Caco-2 (cell line): ENCODE measurements around the gene CTLA4. TPM values are rescaled to one million over a fixed set of nuclear protein-coding genes. Genes with fewer than 3 reads are reported as not detected.

Experiments used
- BruUV-seq: library from RNA; stranded (reverse); fragments of 400-500 nt; replicated peaks from 2 replicates; lab custom pipeline; 2021; lab: Mats Ljungman, UMichigan
- CTCF ChIA-PET: fragments of 300-600 bp; sonication (Branson Sonifier 250); formaldehyde crosslinking; loops from one replicate; lab custom pipeline; 2022; ENCODE audit warnings: antibody characterized with exemption; lab: Charles Lee
- POLR2A ChIA-PET: fragments of 300-600 bp; sonication (Branson Sonifier 250); formaldehyde crosslinking; loops from one replicate; lab custom pipeline; 2022; ENCODE audit warnings: antibody characterized with exemption; lab: Charles Lee
- DNase-seq, 2 experiments: peaks; one replicate each; pipeline versions ENCODE4 v3.0.0 to v3.0.0-alpha.2; 2020 to 2022
- H3K27me3 ChIP-seq: replicated peaks from 2 replicates; pipeline ENCODE4 v1.6.0; 2011; ENCODE audit warnings: low read length; ENCODE audit not compliant: control insufficient read depth, insufficient read depth
- H3K36me3 ChIP-seq: 2 replicates; pipeline ENCODE4 v1.5.1; 2011; ENCODE audit warnings: low read length; ENCODE audit not compliant: control insufficient read depth, insufficient read depth
- H3K4me1 ChIP-seq: fragments of 250-450 bp; sonication (Bioruptor Pico); 2 replicates; pipeline ENCODE4 v1.5.1; 2020; ENCODE audit warnings: mild to moderate bottlenecking
- H3K4me3 ChIP-seq: 2 replicates; pipeline ENCODE4 v1.5.1; 2011; ENCODE audit warnings: low read depth, mild to moderate bottlenecking, control low read depth, low read length
- H3K9me3 ChIP-seq: fragments of 250-450 bp; sonication (Bioruptor Pico); 2 replicates; pipeline ENCODE4 v1.5.1; 2020; ENCODE audit warnings: mild to moderate bottlenecking, moderate library complexity
- H3K27ac Mint-ChIP-seq: one replicate; pipeline ENCODE4 v1.8.0; 2022; ENCODE audit warnings: mixed read lengths; ENCODE audit not compliant: unreplicated experiment
- H3K27me3 Mint-ChIP-seq: one replicate; pipeline ENCODE4 v1.8.0; 2022; ENCODE audit warnings: mixed read lengths; ENCODE audit not compliant: insufficient read depth, unreplicated experiment
- H3K36me3 Mint-ChIP-seq: one replicate; pipeline ENCODE4 v1.8.0; 2022; ENCODE audit warnings: mild to moderate bottlenecking, mixed read lengths; ENCODE audit not compliant: insufficient read depth, unreplicated experiment
- H3K4me1 Mint-ChIP-seq: one replicate; pipeline ENCODE4 v1.8.0; 2022; ENCODE audit warnings: low read depth, mixed read lengths; ENCODE audit not compliant: unreplicated experiment
- H3K4me3 Mint-ChIP-seq: one replicate; pipeline ENCODE4 v1.8.0; 2022; ENCODE audit warnings: mild to moderate bottlenecking, moderate library complexity, mixed read lengths; ENCODE audit not compliant: unreplicated experiment
- H3K9me3 Mint-ChIP-seq: one replicate; pipeline ENCODE4 v1.8.0; 2022; ENCODE audit warnings: mixed read lengths; ENCODE audit not compliant: unreplicated experiment
- CTCF ChIP-seq, 2 experiments: fragments of 200-600 bp in 1 of 2; IDR thresholded peaks; 1 replicate in 1 of 2; 2 replicates in 1 of 2; pipeline versions ENCODE4 v1.5.1 to v1.8.0; 2011 to 2022; ENCODE audit warnings: antibody characterized with exemption in 1 of 2, control low read depth in 1 of 2, inconsistent platforms in 1 of 2, low read depth in 1 of 2, low read length in 1 of 2, mild to moderate bottlenecking in 1 of 2, moderate library complexity in 1 of 2; ENCODE audit not compliant: insufficient read depth in 1 of 2, severe bottlenecking in 1 of 2, unreplicated experiment in 1 of 2
- intact Hi-C: fragments of 100-400 bp; cut with micrococcal nuclease; formaldehyde crosslinking; loops from one replicate; pipeline ENCODE4 v1.10.0; 2022; ENCODE audit not compliant: unreplicated experiment
- total RNA-seq: library from RNA; stranded (reverse); gene quantifications from 2 replicates; pipeline ENCODE4 v1.2.3, GENCODE V29; 2022

Gene CTLA4
- total RNA-seq, 1 experiment from 2014 or later = 0.43 TPM

- CTCF ChIA-PET = interaction anchor here (0.5 to 0.6 kb wide), 2 partner anchors 69 to 533 kb away, joined by 3 read pairs; no protein-coding TSS in a partner anchor
- Histone ChIP-seq H3K9me3 (no peaks in the 10 kb centered on the region), H3K27me3 (no peaks in the 10 kb centered on the region), H3K4me1 (peaks cover 4% of the 10 kb centered on the region; the same call in 1 of the 2 replicates), H3K4me3 (no peak overlapping the region), H3K36me3 (no peaks in the 10 kb centered on the region)
- intact Hi-C loops = no loop called here
- Mint-ChIP-seq H3K4me1 (no peaks in the 10 kb centered on the region), H3K27ac (no peak overlapping the region), H3K9me3 (no peaks in the 10 kb centered on the region), H3K36me3 (no peaks in the 10 kb centered on the region), H3K27me3 (peaks cover 4% of the 10 kb centered on the region), H3K4me3 (no peak overlapping the region)
- POLR2A ChIA-PET = interaction anchor here (0.6 kb wide), 1 partner anchor 15 kb away, joined by 6 read pairs; no protein-coding TSS in a partner anchor
- no peak for TF ChIP-seq CTCF (IDR thresholded peaks at IDR 0.05; ENCODE audit: insufficient read depth in 1 of 2, low read depth in 1 of 2, low read length in 1 of 2, severe bottlenecking in 1 of 2, unreplicated experiment in 1 of 2)
- no TSS peak for BruUV-seq
- DNase-seq = no peak
These were observed 6.4 kb upstream of the CTLA4 start for GRCh38 chr2:203861197-203861596.

GRCh38 chr2:203861607-203862006 is 6.0 kb upstream of the CTLA4 start:
- Mint-ChIP-seq H3K4me3 (no peak overlapping the region), H3K27ac (no peak overlapping the region), H3K27me3 (peaks cover 4% of the 10 kb centered on the region), H3K4me1 (no peaks in the 10 kb centered on the region), H3K9me3 (no peaks in the 10 kb centered on the region), H3K36me3 (no peaks in the 10 kb centered on the region)
- BruUV-seq = no TSS peak
- intact Hi-C loops = no loop called here
- Histone ChIP-seq H3K4me1 (peaks cover 4% of the 10 kb centered on the region; the same call in 1 of the 2 replicates), H3K4me3 (no peak overlapping the region), H3K36me3 (no peaks in the 10 kb centered on the region), H3K9me3 (no peaks in the 10 kb centered on the region), H3K27me3 (no peaks in the 10 kb centered on the region)
- TF ChIP-seq CTCF (IDR thresholded peaks at IDR 0.05; ENCODE audit: insufficient read depth in 1 of 2, low read depth in 1 of 2, low read length in 1 of 2, severe bottlenecking in 1 of 2, unreplicated experiment in 1 of 2) = no peak
- ChIA-PET CTCF (interaction anchor here (0.5 to 0.6 kb wide), 2 partner anchors 68 to 534 kb away, joined by 3 read pairs; no protein-coding TSS in a partner anchor), POLR2A (interaction anchor here (0.6 kb wide), 1 partner anchor 16 kb away, joined by 6 read pairs; no protein-coding TSS in a partner anchor)
- no peak for DNase-seq

GRCh38 chr2:203869223-203870042 is 1.9 kb downstream of the CTLA4 start:
- ChIA-PET POLR2A (no interaction called here), CTCF (no interaction called here)
- TF ChIP-seq CTCF (IDR thresholded peaks at IDR 0.05; ENCODE audit: insufficient read depth in 1 of 2, low read depth in 1 of 2, low read length in 1 of 2, severe bottlenecking in 1 of 2, unreplicated experiment in 1 of 2) = no peak
- H3K27me3 Mint-ChIP-seq = peaks cover 13% of the 10 kb centered on the region
- no TSS peak for BruUV-seq
- no peak overlapping the region for H3K27ac Mint-ChIP-seq
- no peaks in the 10 kb centered on the region for H3K4me1 Mint-ChIP-seq
- H3K36me3 ChIP-seq = no peaks in the 10 kb centered on the region
- no peaks in the 10 kb centered on the region for H3K4me1 ChIP-seq
- H3K36me3 Mint-ChIP-seq = no peaks in the 10 kb centered on the region
- intact Hi-C loops = no loop called here
- no peaks in the 10 kb centered on the region for H3K27me3 ChIP-seq
- H3K9me3 ChIP-seq = no peaks in the 10 kb centered on the region
- H3K4me3 ChIP-seq = no peak overlapping the region
- no peaks in the 10 kb centered on the region for H3K9me3 Mint-ChIP-seq
- DNase-seq = no peak
- H3K4me3 Mint-ChIP-seq = no peak overlapping the region
